Thyroid gland (tissue), 4 donors: ENCODE results near the gene AIG1. TPM values are rescaled to one million over a fixed set of nuclear protein-coding genes. Genes with fewer than 3 reads are reported as not detected.

Source experiments
- DNase-seq, 2 donors: peaks; one replicate each; pipeline ENCODE4 v3.0.0-alpha.2; 2019
- H3K27ac ChIP-seq, 3 donors: fragments of 200-600 bp; sonication (generic); 1 replicate in 2 of 3; 2 replicates in 1 of 3; pipeline ENCODE4 v1.5.1; 2016 to 2019; ENCODE audit warnings: mild to moderate bottlenecking in 1 of 3, moderate library complexity in 1 of 3
- H3K27me3 ChIP-seq: fragments of 200-600 bp; sonication (generic); one replicate; pipeline ENCODE4 v1.5.1; 2019
- H3K36me3 ChIP-seq, 2 donors: fragments of 200-600 bp; sonication (generic); one replicate each; pipeline ENCODE4 v1.5.1; 2016 to 2019
- H3K4me1 ChIP-seq, 2 donors: fragments of 200-600 bp; sonication (generic); one replicate each; pipeline ENCODE4 v1.5.1; 2017 to 2019
- H3K4me3 ChIP-seq, 3 donors: fragments of 200-600 bp; sonication (generic); replicated peaks in 1 of 3; 1 replicate in 2 of 3; 2 replicates in 1 of 3; pipeline ENCODE4 v1.5.1; 2016; ENCODE audit warnings: mild to moderate bottlenecking in 1 of 3
- H3K9me3 ChIP-seq: fragments of 200-600 bp; sonication (generic); one replicate; pipeline ENCODE4 v1.5.1; 2017
- CTCF ChIP-seq, 6 experiments: fragments of 200-600 bp in 3 of 6; fragments of 450-650 bp in 3 of 6; sonication (generic) in 3 of 6; IDR thresholded peaks; one replicate each; pipeline ENCODE4 v1.5.1; 2016 to 2019; ENCODE audit warnings: antibody characterized with exemption in 6 of 6, mild to moderate bottlenecking in 2 of 6, inconsistent platforms in 1 of 6, moderate library complexity in 1 of 6
- POLR2A ChIP-seq, 2 donors: fragments of 450-650 bp; IDR thresholded peaks; one replicate each; pipeline ENCODE4 v1.6.1; 2017; ENCODE audit warnings: antibody characterized with exemption in 2 of 2, mild to moderate bottlenecking in 2 of 2, moderate library complexity in 1 of 2
- WGBS, 2 donors: methylation state at CpG; one replicate each; pipeline ENCODE4 v1.1.5; 2017; 5-methylcytosine and 5-hydroxymethylcytosine counted together
- intact Hi-C: fragments of 100-400 bp; cut with DNase I; formaldehyde crosslinking; loops from one replicate; pipeline ENCODE4 v1.15.1; 2023
- total RNA-seq, 4 donors: library from RNA; depleted of rRNA; stranded (reverse); fragments of >200 nt; gene quantifications; one replicate each; pipeline ENCODE4 v1.2.3, GENCODE V29; 2016

AIG1 gene
- total RNA-seq, 4 donors from 2014 or later, result 57.8 to 101 (median 77.0) TPM

DNA sequence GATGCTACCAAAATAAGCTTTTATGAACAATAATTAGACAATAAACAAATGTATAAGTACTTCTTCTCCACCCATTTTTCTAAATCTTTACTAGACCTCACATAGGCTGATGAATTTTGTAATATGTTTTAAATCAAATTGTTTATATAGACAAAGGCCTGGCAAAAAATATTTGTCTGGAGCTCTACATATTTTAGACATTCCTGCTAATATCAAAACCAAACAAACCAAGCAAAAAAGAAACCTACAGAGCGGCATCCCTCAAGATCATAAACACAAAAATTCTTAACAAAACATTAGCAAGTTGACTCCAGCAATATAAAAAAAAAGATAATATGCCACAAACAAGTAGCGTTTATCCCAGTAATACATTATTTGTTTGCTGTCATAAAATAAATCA lies 302.6 kb downstream of the AIG1 start:
- H3K27ac ChIP-seq, result no peak overlapping the region
- H3K27me3 ChIP-seq, result no peaks in the 10 kb centered on the region
- 94% methylated on average over 2 of the region's 2 CpGs for WGBS, 2 donors
- intact Hi-C loops, result no loop called here
- H3K4me3 ChIP-seq, result no peak overlapping the region
- H3K9me3 ChIP-seq, result no peaks in the 10 kb centered on the region
- TF ChIP-seq CTCF (IDR thresholded peaks at IDR 0.05) (no peak), POLR2A (IDR thresholded peaks at IDR 0.05) (no peak)
- peaks cover 0 to 5% of the 10 kb centered on the region in 2 donors for H3K4me1 ChIP-seq
- no peak for DNase-seq
- no peaks in the 10 kb centered on the region for H3K36me3 ChIP-seq

- no peaks in the 10 kb centered on the region for H3K4me1 ChIP-seq
- TF ChIP-seq CTCF (IDR thresholded peaks at IDR 0.05), result no peak
- TF ChIP-seq POLR2A (IDR thresholded peaks at IDR 0.05), result no peak
These were observed 307.7 kb downstream of the AIG1 start for GRCh38 chr6:143368426-143368825.

DNA sequence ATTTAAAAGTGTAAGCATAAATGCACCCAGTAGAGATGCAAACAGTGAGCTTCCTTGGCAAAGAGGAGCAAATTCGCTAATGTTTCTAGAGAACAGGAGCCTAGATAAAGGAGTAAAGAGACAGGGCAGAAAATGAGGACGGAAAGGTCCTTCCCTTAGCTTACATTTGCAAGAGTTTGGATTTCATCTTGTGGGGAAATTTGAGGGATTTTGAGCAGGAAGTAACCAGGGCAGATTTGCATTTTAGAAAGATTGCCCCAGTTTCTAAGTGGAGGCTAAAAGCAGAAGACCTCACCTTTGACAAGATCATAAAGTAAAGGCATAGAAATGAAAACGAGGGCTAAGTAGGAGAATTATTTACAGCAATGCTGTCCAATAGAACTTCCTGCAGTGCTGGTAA lies 309.3 kb downstream of the AIG1 start:
- Histone ChIP-seq H3K4me1 (no peaks in the 10 kb centered on the region), H3K4me3 (no peak overlapping the region), H3K36me3 (no peaks in the 10 kb centered on the region), H3K27me3 (no peaks in the 10 kb centered on the region), H3K9me3 (no peaks in the 10 kb centered on the region), H3K27ac (no peak overlapping the region)
- DNase-seq, result no peak
- TF ChIP-seq POLR2A (IDR thresholded peaks at IDR 0.05), result no peak
- no peak for TF ChIP-seq CTCF (IDR thresholded peaks at IDR 0.05)
- intact Hi-C loops, result no loop called here
- 56 to 69% methylated on average over 3 of the region's 3 CpGs for WGBS, 2 donors

More at GRCh38 chr6:143368426-143368825, 307.7 kb downstream of the AIG1 start:
- WGBS, 2 donors, result 94 to 96% methylated on average over 2 of the region's 2 CpGs
- no peaks in the 10 kb centered on the region for H3K9me3 ChIP-seq
- no peak for DNase-seq
- H3K4me3 ChIP-seq, result no peak overlapping the region
- H3K27me3 ChIP-seq, result no peaks in the 10 kb centered on the region
- intact Hi-C loops, result no loop called here
- H3K36me3 ChIP-seq, result no peaks in the 10 kb centered on the region
- H3K27ac ChIP-seq, result no peak overlapping the region

- no peaks in the 10 kb centered on the region for H3K36me3 ChIP-seq
- TF ChIP-seq CTCF (IDR thresholded peaks at IDR 0.05), result no peak
- TF ChIP-seq POLR2A (IDR thresholded peaks at IDR 0.05), result no peak
- H3K27ac ChIP-seq, result no peak overlapping the region
- H3K27me3 ChIP-seq, result no peaks in the 10 kb centered on the region
- no peaks in the 10 kb centered on the region for H3K4me1 ChIP-seq
- intact Hi-C loops, result no loop called here
- WGBS, 2 donors, result 68 to 78% methylated on average over 5 of the region's 5 CpGs
- H3K9me3 ChIP-seq, result no peaks in the 10 kb centered on the region
- DNase-seq, result no peak
- no peak overlapping the region for H3K4me3 ChIP-seq
These were observed 310.2 kb downstream of the AIG1 start for GRCh38 chr6:143370812-143371370.

- no peak for DNase-seq
- Histone ChIP-seq H3K4me3 (no peak overlapping the region), H3K4me1 (no peaks in the 10 kb centered on the region), H3K36me3 (no peaks in the 10 kb centered on the region), H3K9me3 (no peaks in the 10 kb centered on the region), H3K27me3 (no peaks in the 10 kb centered on the region), H3K27ac (no peak overlapping the region)
- intact Hi-C loops, result no loop called here
- TF ChIP-seq POLR2A (IDR thresholded peaks at IDR 0.05) (no peak), CTCF (IDR thresholded peaks at IDR 0.05) (no peak)
- WGBS, 2 donors, result 78 to 84% methylated on average over 7 of the region's 7 CpGs
These were observed 311.7 kb downstream of the AIG1 start for GRCh38 chr6:143372199-143372882.
